Measurements from ENCODE around the gene BTD. TPM values are rescaled to one million over a fixed set of nuclear protein-coding genes. Genes with fewer than 3 reads are reported as not detected.
"Not testable (repeated sequence)": the region's sequence is repeated elsewhere in the genome, so short reads cannot be mapped to it uniquely, and the experiment has no call there.

BTD gene
- total RNA-seq, 1 donor from 2014 or later = 2.0 TPM

GRCh38 chr3:15581471-15582394, 19.8 kb upstream of the BTD start:
- Mint-ChIP-seq H3K4me3 (no peak overlapping the region), H3K27ac (no peak overlapping the region), H3K36me3 (ENCODE audit: low read depth) (peaks cover 48% of the 10 kb centered on the region), H3K9me3 (no peaks in the 10 kb centered on the region), H3K4me1 (no peaks in the 10 kb centered on the region), H3K27me3 (no peaks in the 10 kb centered on the region)
- intact Hi-C loops (cut with micrococcal nuclease) = no loop called here
- no peak for DNase-seq

- H3K36me3 Mint-ChIP-seq (ENCODE audit: low read depth) = peaks cover 42% of the 10 kb centered on the region
- intact Hi-C loops (cut with micrococcal nuclease) = loop anchor here (2.0 kb wide), 1 partner anchor 60 kb away; no protein-coding TSS in a partner anchor
- H3K4me1 Mint-ChIP-seq = no peaks in the 10 kb centered on the region
Measured at GRCh38 chr3:15585111-15585845, 16.3 kb upstream of the BTD start.

GRCh38 chr3:15591242-15591641, 10.3 kb upstream of the BTD start:
- no peaks in the 10 kb centered on the region for H3K9me3 Mint-ChIP-seq
- DNase-seq = no peak
- H3K27me3 Mint-ChIP-seq = no peaks in the 10 kb centered on the region
- H3K27ac Mint-ChIP-seq = peak overlapping the region; percentile 25
- peaks cover 21% of the 10 kb centered on the region for H3K36me3 Mint-ChIP-seq (ENCODE audit: low read depth)
- intact Hi-C loops (cut with micrococcal nuclease) = no loop called here
- no peak overlapping the region for H3K4me3 Mint-ChIP-seq
- H3K4me1 Mint-ChIP-seq = peaks cover 3% of the 10 kb centered on the region

More at GRCh38 chr3:15585111-15585845, 16.3 kb upstream of the BTD start:
- Mint-ChIP-seq H3K27ac (no peak overlapping the region), H3K9me3 (no peaks in the 10 kb centered on the region), H3K27me3 (no peaks in the 10 kb centered on the region), H3K4me3 (no peak overlapping the region)
- DNase-seq = no peak

- Mint-ChIP-seq H3K27me3 (no peaks in the 10 kb centered on the region), H3K27ac (no peak overlapping the region), H3K4me3 (no peak overlapping the region), H3K4me1 (peaks cover 3% of the 10 kb centered on the region), H3K36me3 (ENCODE audit: low read depth) (peaks cover 17% of the 10 kb centered on the region), H3K9me3 (no peaks in the 10 kb centered on the region)
- DNase-seq = no peak
- intact Hi-C loops (cut with micrococcal nuclease) = no loop called here
Measured at GRCh38 chr3:15591928-15592327, 9.6 kb upstream of the BTD start.

- Mint-ChIP-seq H3K36me3 (ENCODE audit: low read depth) (peaks cover 24% of the 10 kb centered on the region), H3K27me3 (no peaks in the 10 kb centered on the region), H3K9me3 (no peaks in the 10 kb centered on the region), H3K27ac (no peak overlapping the region), H3K4me3 (no peak overlapping the region), H3K4me1 (peaks cover 3% of the 10 kb centered on the region)
- intact Hi-C loops (cut with micrococcal nuclease) = no loop called here
- DNase-seq = no peak
Measured at GRCh38 chr3:15592968-15593367, 8.6 kb upstream of the BTD start.

GRCh38 chr3:15595955-15596354, 5.6 kb upstream of the BTD start:
- no peaks in the 10 kb centered on the region for H3K27me3 Mint-ChIP-seq
- no peak overlapping the region for H3K4me3 Mint-ChIP-seq
- no peak overlapping the region for H3K27ac Mint-ChIP-seq
- H3K36me3 Mint-ChIP-seq (ENCODE audit: low read depth) = peaks cover 23% of the 10 kb centered on the region
- DNase-seq = no peak
- intact Hi-C loops (cut with micrococcal nuclease) = no loop called here
- no peaks in the 10 kb centered on the region for H3K9me3 Mint-ChIP-seq
- H3K4me1 Mint-ChIP-seq = peaks cover 18% of the 10 kb centered on the region

GRCh38 chr3:15601046-15601398, 523 bp upstream of the BTD start:
- DNase-seq = no peak
- Mint-ChIP-seq H3K27ac (peak overlapping the region; percentile 98), H3K36me3 (ENCODE audit: low read depth) (peaks cover 32% of the 10 kb centered on the region), H3K27me3 (peaks cover 2% of the 10 kb centered on the region), H3K4me3 (peak overlapping the region; percentile 98), H3K9me3 (peaks cover 5% of the 10 kb centered on the region), H3K4me1 (peaks cover 30% of the 10 kb centered on the region)
- intact Hi-C loops (cut with micrococcal nuclease) = loop anchor here (1.0 to 5.0 kb wide), 6 partner anchors 36 to 536 kb away; partner anchors contain the start of genes CAPN7 and MRPS25

- Mint-ChIP-seq H3K36me3 (ENCODE audit: low read depth) (peaks cover 29% of the 10 kb centered on the region), H3K9me3 (peaks cover 5% of the 10 kb centered on the region), H3K4me3 (peak overlapping the region; percentile 98), H3K27ac (peak overlapping the region; percentile 98), H3K4me1 (peaks cover 32% of the 10 kb centered on the region), H3K27me3 (peaks cover 2% of the 10 kb centered on the region)
- intact Hi-C loops (cut with micrococcal nuclease) = loop anchor here (5.0 kb wide), 1 partner anchor 35 kb away; no protein-coding TSS in a partner anchor
- DNase-seq = no peak
Measured at GRCh38 chr3:15602146-15602536, 596 bp downstream of the BTD start.

- H3K4me3 Mint-ChIP-seq = peak overlapping the region; percentile 98
- intact Hi-C loops (cut with micrococcal nuclease) = loop anchor here (5.0 kb wide), 1 partner anchor 34 kb away; no protein-coding TSS in a partner anchor
- peaks cover 32% of the 10 kb centered on the region for H3K4me1 Mint-ChIP-seq
Measured at GRCh38 chr3:15602816-15603215, 1.3 kb downstream of the BTD start.

GRCh38 chr3:15604584-15604983, 3.0 kb downstream of the BTD start:
- not testable (repeated sequence) for H3K9me3 Mint-ChIP-seq, H3K27ac Mint-ChIP-seq, H3K4me3 Mint-ChIP-seq, H3K27me3 Mint-ChIP-seq, DNase-seq
- H3K4me1 Mint-ChIP-seq = peaks cover 26% of the 10 kb centered on the region
- peaks cover 15% of the 10 kb centered on the region for H3K36me3 Mint-ChIP-seq (ENCODE audit: low read depth)
- intact Hi-C loops (cut with micrococcal nuclease) = loop anchor here (5.0 kb wide), 1 partner anchor 33 kb away; no protein-coding TSS in a partner anchor

More at GRCh38 chr3:15602816-15603215, 1.3 kb downstream of the BTD start:
- Mint-ChIP-seq H3K27ac (peak overlapping the region; percentile 98), H3K36me3 (ENCODE audit: low read depth) (peaks cover 24% of the 10 kb centered on the region)
- not testable (repeated sequence) for H3K27me3 Mint-ChIP-seq, H3K9me3 Mint-ChIP-seq, DNase-seq

- Mint-ChIP-seq H3K4me1 (peaks cover 13% of the 10 kb centered on the region), H3K4me3 (no peak overlapping the region), H3K36me3 (ENCODE audit: low read depth) (peaks cover 11% of the 10 kb centered on the region), H3K27ac (no peak overlapping the region), H3K27me3 (peaks cover 2% of the 10 kb centered on the region), H3K9me3 (peaks cover 5% of the 10 kb centered on the region)
- DNase-seq = no peak
- intact Hi-C loops (cut with micrococcal nuclease) = no loop called here
Measured at GRCh38 chr3:15606434-15606891, 4.9 kb downstream of the BTD start.

GRCh38 chr3:15610082-15610759, 8.7 kb downstream of the BTD start:
- Mint-ChIP-seq H3K9me3 (no peaks in the 10 kb centered on the region), H3K4me3 (no peak overlapping the region), H3K36me3 (ENCODE audit: low read depth) (peaks cover 1% of the 10 kb centered on the region), H3K4me1 (peaks cover 3% of the 10 kb centered on the region), H3K27ac (no peak overlapping the region), H3K27me3 (peaks cover 3% of the 10 kb centered on the region)
- intact Hi-C loops (cut with micrococcal nuclease) = no loop called here
- DNase-seq = peak; percentile 49

GRCh38 chr3:15611018-15611417, 9.5 kb downstream of the BTD start:
- peak; percentile 29 for DNase-seq
- H3K4me1 Mint-ChIP-seq = peaks cover 3% of the 10 kb centered on the region
- no peak overlapping the region for H3K27ac Mint-ChIP-seq
- H3K4me3 Mint-ChIP-seq = no peak overlapping the region
- H3K9me3 Mint-ChIP-seq = no peaks in the 10 kb centered on the region
- H3K36me3 Mint-ChIP-seq (ENCODE audit: low read depth) = peaks cover 1% of the 10 kb centered on the region
- intact Hi-C loops (cut with micrococcal nuclease) = no loop called here
- H3K27me3 Mint-ChIP-seq = peaks cover 3% of the 10 kb centered on the region

Measured in activated CD4-positive, alpha-beta T cell treated with anti-CD3 and anti-CD28 coated beads, Interleukin-2, amount 10 ng/mL, durations not matched to agents 24 days and 14 days (primary cell).